Left renal cortex interstitium (tissue), 4 donors: ENCODE measurements around the gene USP13. TPM values are rescaled to one million over a fixed set of nuclear protein-coding genes. Genes with fewer than 3 reads are reported as not detected.
"Not testable (repeated sequence)": the region's sequence is repeated elsewhere in the genome, so short reads cannot be mapped to it uniquely, and the experiment has no call there.

Source experiments
- DNase-seq, 4 donors: peaks; one replicate each; pipeline ENCODE4 v3.0.0-alpha.2; 2013; ENCODE audit warnings: low read depth in 4 of 4, low spot score in 2 of 4, missing footprints in 1 of 4
- polyA plus RNA-seq, 4 donors: library from polyadenylated mRNA; unstranded; fragments of 120-200 nt; gene quantifications; one replicate each; pipeline ENCODE4 v1.2.1, GENCODE V29; 2013; ENCODE audit not compliant: insufficient read length in 4 of 4

The USP13 gene
- polyA plus RNA-seq, 4 donors: 13.0 to 15.6 (median 14.5) TPM

- not testable (repeated sequence) for DNase-seq
Observed at GRCh38 chr3:179782841-179783240, 130.0 kb downstream of the USP13 start.

- no peak for DNase-seq
Observed at GRCh38 chr3:179788996-179789395, 136.2 kb downstream of the USP13 start.

- DNase-seq: no peak
Observed at GRCh38 chr3:179791793-179792192, 139.0 kb downstream of the USP13 start.

DNA sequence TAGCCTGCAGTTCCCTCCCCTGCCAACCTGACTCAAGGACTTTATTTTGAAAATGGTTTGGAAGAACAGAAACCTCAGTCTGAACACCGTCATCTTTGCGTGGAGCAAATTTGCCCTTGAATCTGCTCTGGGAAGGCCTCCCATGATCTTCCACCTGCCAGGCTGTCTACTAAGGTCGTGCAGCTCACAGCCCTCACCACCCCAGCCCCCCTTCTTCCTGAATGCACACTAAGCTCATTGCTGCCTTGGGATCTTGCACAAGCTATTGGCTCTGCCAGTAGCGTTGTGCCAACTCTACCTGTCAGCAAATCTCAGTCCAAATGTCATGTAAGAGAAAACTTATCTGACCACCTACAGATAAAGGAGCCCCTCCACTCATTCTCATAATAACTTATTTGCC lies 141.5 kb downstream of the USP13 start:
- no peak for DNase-seq

- DNase-seq: no peak
Observed at GRCh38 chr3:179796421-179796820, 143.6 kb downstream of the USP13 start.

- DNase-seq: no peak
Observed at GRCh38 chr3:179797192-179797591, 144.4 kb downstream of the USP13 start.

DNA sequence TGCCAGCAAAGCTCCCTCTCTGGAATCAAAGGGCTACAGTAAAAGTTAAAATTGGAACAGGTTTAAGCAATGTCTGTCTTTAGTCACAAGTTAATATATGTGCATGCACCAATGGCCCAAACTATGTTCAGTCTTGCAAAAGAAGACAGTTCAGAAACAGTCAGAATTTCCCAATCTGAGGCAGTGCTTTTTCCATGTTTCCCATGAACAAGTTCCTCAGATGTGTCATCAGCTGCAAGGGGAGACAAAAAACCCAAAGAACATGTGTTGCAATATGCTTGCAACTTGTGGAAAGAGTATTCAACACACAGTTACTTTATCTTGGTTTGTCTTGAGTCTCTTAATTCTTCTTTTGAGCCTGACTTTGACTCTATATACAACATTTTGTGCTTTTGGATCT lies 148.4 kb downstream of the USP13 start:
- no peak for DNase-seq

DNA sequence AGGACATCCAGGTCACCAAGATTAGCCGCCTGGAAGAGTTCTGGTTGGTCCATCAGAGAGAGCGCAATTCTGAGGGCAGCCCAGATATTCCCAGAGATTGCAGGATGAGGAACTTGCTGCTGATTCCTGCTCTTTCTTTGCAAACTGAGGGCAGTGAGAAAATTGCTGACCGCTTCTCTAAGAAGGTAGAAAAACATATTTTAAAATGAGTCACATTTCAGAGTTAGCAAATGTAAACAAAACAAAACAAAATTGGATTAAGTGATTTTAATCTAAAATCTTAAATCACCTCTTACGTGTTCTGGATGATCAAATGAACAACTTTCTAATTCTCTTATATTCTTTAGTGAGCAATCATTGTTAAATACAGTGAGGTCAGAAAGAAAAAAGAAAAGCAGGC lies 149.0 kb downstream of the USP13 start:
- DNase-seq: no peak

GRCh38 chr3:179806177-179806576 lies 153.3 kb downstream of the USP13 start:
- DNase-seq: no peak

- no peak for DNase-seq
Observed at GRCh38 chr3:179807588-179807987, 154.7 kb downstream of the USP13 start.

DNA sequence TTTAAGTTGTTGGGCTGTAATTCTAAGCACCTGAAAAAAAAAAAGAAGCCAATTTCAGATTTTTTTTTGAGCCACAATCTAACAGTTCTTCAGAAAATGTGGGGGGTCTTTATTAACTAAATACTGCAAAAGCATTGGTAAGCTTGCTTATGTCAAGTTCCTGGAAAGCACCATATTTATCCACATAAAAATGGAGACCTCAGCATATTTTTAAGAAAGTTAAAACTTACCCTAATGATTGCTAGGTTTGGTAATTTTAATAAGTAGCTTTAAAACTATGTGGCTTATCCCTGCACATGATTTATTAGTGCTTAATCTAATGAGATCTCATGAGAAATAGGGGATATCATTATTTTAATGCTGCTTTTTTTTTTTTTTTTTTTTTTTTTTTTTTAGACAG lies 156.8 kb downstream of the USP13 start:
- DNase-seq: no peak

GRCh38 chr3:179811321-179812095 lies 158.7 kb downstream of the USP13 start:
- DNase-seq: peak; percentile 21 to 37 (median 32)

- no peak for DNase-seq
Observed at GRCh38 chr3:179812096-179812382, 159.2 kb downstream of the USP13 start.

DNA sequence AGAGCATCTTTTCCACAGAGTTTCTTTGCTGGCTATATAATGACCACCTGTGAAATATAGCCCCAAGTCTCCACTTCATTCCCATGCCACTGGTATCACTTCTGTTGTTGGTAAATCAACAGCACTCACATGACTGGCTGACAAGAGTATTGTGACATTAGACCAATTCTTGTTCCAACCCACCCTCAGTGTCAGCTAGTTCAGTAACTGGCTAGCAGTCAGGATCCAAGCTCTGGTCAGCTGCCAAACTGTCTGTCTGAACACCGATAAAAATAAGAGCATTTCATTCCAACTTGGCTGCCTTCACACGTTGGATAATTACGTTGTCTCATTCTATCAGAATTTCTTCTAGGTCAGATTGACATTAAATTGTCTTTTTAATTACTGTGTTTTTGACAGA lies 166.5 kb downstream of the USP13 start:
- no peak for DNase-seq

DNA sequence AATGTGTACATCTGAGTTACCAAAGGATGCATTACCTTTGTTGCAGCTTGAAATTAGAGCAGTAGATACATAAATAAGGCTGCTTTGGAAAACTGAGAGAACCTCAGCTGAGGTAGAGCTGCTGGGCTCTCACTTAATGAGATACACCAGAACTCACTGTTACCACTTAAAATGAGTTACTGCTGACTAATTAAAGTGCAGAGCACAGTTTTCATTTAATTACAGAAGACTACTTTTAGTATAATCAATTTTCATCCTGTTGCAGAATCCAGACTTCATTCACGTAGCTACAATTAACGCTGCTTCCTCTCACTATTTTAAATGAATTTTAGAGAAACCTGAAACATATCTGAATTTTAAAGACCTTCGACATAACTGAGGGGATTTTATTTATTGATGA lies 169.5 kb downstream of the USP13 start:
- DNase-seq: no peak

- DNase-seq: no peak
Observed at GRCh38 chr3:179825527-179826246, 172.8 kb downstream of the USP13 start.

DNA sequence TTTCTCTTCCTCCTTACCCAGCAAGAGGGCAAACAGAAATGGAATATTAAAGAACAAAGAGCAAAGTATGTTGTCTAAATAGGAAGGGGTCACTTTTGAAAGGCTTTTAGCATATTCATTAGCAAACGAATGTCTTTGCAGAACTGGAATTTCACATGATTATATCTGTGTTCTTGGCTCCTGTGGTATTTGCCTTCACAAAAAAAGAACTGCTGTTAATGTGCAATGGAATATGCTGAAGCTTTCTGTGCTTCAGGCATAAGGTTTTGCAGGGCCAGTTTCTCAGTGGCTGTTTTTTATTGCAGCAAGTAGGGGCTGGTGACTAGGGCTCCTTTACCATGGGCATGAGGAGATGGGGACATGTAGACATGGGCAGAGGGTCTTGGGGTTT lies 173.4 kb downstream of the USP13 start:
- no peak for DNase-seq

DNA sequence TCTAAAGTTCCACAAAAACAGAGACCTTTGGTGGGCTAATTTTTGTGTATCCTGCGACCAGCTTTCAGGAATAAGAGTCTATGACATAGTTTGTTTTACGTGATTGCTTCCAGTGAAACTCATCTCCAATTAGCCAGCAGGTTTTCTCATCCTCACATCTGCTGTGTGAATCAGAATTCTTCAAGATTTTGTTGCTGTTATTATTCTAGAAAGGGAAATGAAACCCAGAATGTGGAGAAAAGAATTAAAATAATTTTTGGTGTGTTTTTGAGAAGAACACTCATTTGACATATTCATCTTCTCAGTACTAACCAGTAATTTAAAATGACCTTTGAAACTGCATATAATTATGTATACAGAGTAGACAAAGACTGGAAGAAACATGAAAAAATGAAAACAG lies 175.9 kb downstream of the USP13 start:
- no peak for DNase-seq

GRCh38 chr3:179829401-179829800 lies 176.6 kb downstream of the USP13 start:
- no peak for DNase-seq

GRCh38 chr3:179832333-179832854 lies 179.6 kb downstream of the USP13 start:
- no peak for DNase-seq

DNA sequence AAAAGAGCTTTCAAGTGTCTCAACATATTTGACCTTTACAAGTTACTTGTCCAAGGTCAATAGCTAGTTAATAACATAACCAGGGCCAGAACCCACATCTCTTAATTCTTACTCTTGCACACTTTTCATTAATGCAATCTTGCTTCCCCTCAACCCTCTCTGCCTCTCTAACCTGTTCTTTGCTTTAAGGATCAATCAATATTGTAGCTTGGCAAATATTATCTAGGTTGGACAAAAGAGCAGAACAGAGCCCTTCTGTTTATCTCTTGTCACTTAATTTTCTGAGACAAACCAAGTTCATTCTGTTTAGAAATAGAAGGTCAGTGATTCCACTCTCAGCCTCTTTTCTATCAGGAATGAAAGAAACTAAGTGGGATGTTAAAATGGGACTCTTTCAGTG lies 180.5 kb downstream of the USP13 start:
- DNase-seq: no peak

DNA sequence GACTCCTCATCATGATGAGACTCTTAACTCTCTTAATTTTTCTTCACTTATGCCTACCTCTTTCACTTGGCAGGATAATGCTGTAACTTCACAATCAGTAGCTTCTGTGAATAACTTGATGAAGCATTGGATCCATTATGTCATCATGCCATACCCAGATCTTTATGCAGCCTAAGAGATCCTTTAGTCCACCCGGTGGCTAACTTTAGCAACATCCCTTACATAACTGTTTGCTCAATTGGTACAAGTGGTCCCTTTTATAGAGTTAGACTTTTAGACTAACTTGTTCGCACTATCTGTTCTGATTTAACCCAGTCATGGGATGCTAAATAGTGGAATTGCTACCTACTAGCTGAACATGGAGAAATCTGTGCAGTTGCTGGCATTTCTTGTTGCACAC lies 184.5 kb downstream of the USP13 start:
- no peak for DNase-seq
